Measurements from ENCODE around the gene PROM1. TPM values are rescaled to one million over a fixed set of nuclear protein-coding genes. Genes with fewer than 3 reads are reported as not detected.

PROM1 gene
- total RNA-seq, 1 experiment from 2014 or later, result 196 TPM

GRCh38 chr4:16102356-16102755 is 18.5 kb upstream of the PROM1 start:
- DNase-seq, result no peak
- no peaks in the 10 kb centered on the region for H3K9me3 Mint-ChIP-seq (ENCODE audit: unreplicated experiment)
- Histone ChIP-seq H3K4me3 (ENCODE audit: low read depth, low read length) (no peak overlapping the region), H3K4me1 (no peaks in the 10 kb centered on the region), H3K9me3 (no peaks in the 10 kb centered on the region), H3K27me3 (replicated peaks; ENCODE audit: control insufficient read depth, insufficient read depth, low read length) (no peaks in the 10 kb centered on the region), H3K36me3 (ENCODE audit: control insufficient read depth, insufficient read depth, low read length) (no peaks in the 10 kb centered on the region)
- intact Hi-C loops (cut with micrococcal nuclease; ENCODE audit: unreplicated experiment), result no loop called here
- POLR2A ChIA-PET, result no interaction called here
- H3K27ac Mint-ChIP-seq (ENCODE audit: unreplicated experiment), result no peak overlapping the region
- no peak overlapping the region for H3K4me3 Mint-ChIP-seq (ENCODE audit: unreplicated experiment)
- CTCF ChIA-PET, result no interaction called here
- no peaks in the 10 kb centered on the region for H3K4me1 Mint-ChIP-seq (ENCODE audit: low read depth, unreplicated experiment)
- TF ChIP-seq CTCF (IDR thresholded peaks at IDR 0.05; ENCODE audit: insufficient read depth in 1 of 2, low read depth in 1 of 2, low read length in 1 of 2, severe bottlenecking in 1 of 2, unreplicated experiment in 1 of 2), result no peak
- H3K27me3 Mint-ChIP-seq (ENCODE audit: insufficient read depth, unreplicated experiment), result peaks cover 4% of the 10 kb centered on the region
- H3K36me3 Mint-ChIP-seq (ENCODE audit: insufficient read depth, unreplicated experiment), result no peaks in the 10 kb centered on the region
- no TSS peak for BruUV-seq (replicated peaks)

- intact Hi-C loops (cut with micrococcal nuclease; ENCODE audit: unreplicated experiment), result no loop called here
- H3K36me3 ChIP-seq (ENCODE audit: control insufficient read depth, insufficient read depth, low read length), result no peaks in the 10 kb centered on the region
- no TSS peak for BruUV-seq (replicated peaks)
- ChIA-PET CTCF (no interaction called here), POLR2A (no interaction called here)
- H3K9me3 ChIP-seq, result no peaks in the 10 kb centered on the region
- no peak overlapping the region for H3K27ac Mint-ChIP-seq (ENCODE audit: unreplicated experiment)
- TF ChIP-seq CTCF (IDR thresholded peaks at IDR 0.05; ENCODE audit: insufficient read depth in 1 of 2, low read depth in 1 of 2, low read length in 1 of 2, severe bottlenecking in 1 of 2, unreplicated experiment in 1 of 2), result no peak
- H3K4me3 Mint-ChIP-seq (ENCODE audit: unreplicated experiment), result no peak overlapping the region
- H3K27me3 ChIP-seq (replicated peaks; ENCODE audit: control insufficient read depth, insufficient read depth, low read length), result no peaks in the 10 kb centered on the region
- H3K27me3 Mint-ChIP-seq (ENCODE audit: insufficient read depth, unreplicated experiment), result peaks cover 12% of the 10 kb centered on the region
- no peak for DNase-seq
- H3K9me3 Mint-ChIP-seq (ENCODE audit: unreplicated experiment), result no peaks in the 10 kb centered on the region
- H3K36me3 Mint-ChIP-seq (ENCODE audit: insufficient read depth, unreplicated experiment), result peaks cover under 1% of the 10 kb centered on the region
- H3K4me1 Mint-ChIP-seq (ENCODE audit: low read depth, unreplicated experiment), result no peaks in the 10 kb centered on the region
- H3K4me1 ChIP-seq, result no peaks in the 10 kb centered on the region
- no peak overlapping the region for H3K4me3 ChIP-seq (ENCODE audit: low read depth, low read length)
Observed at GRCh38 chr4:16100833-16101232, 17.0 kb upstream of the PROM1 start.

- no peak for TF ChIP-seq CTCF (IDR thresholded peaks at IDR 0.05; ENCODE audit: insufficient read depth in 1 of 2, low read depth in 1 of 2, low read length in 1 of 2, severe bottlenecking in 1 of 2, unreplicated experiment in 1 of 2)
- Mint-ChIP-seq H3K36me3 (ENCODE audit: insufficient read depth, unreplicated experiment) (peaks cover 4% of the 10 kb centered on the region), H3K27me3 (ENCODE audit: insufficient read depth, unreplicated experiment) (peaks cover 10% of the 10 kb centered on the region), H3K9me3 (ENCODE audit: unreplicated experiment) (no peaks in the 10 kb centered on the region), H3K4me3 (ENCODE audit: unreplicated experiment) (no peak overlapping the region), H3K4me1 (ENCODE audit: low read depth, unreplicated experiment) (peaks cover 9% of the 10 kb centered on the region), H3K27ac (ENCODE audit: unreplicated experiment) (no peak overlapping the region)
- Histone ChIP-seq H3K9me3 (no peaks in the 10 kb centered on the region), H3K4me3 (ENCODE audit: low read depth, low read length) (no peak overlapping the region), H3K4me1 (peaks cover 4% of the 10 kb centered on the region; the same call in 1 of the 2 replicates), H3K27me3 (replicated peaks; ENCODE audit: control insufficient read depth, insufficient read depth, low read length) (no peaks in the 10 kb centered on the region), H3K36me3 (ENCODE audit: control insufficient read depth, insufficient read depth, low read length) (no peaks in the 10 kb centered on the region)
- ChIA-PET CTCF (no interaction called here), POLR2A (no interaction called here)
- intact Hi-C loops (cut with micrococcal nuclease; ENCODE audit: unreplicated experiment), result no loop called here
- BruUV-seq (replicated peaks), result no TSS peak
- DNase-seq, result no peak
Observed at GRCh38 chr4:16092682-16093319, 9.0 kb upstream of the PROM1 start.
